GM12875 (cell line): ENCODE data around the gene ST3GAL3.

Experiments
- H3K4me3 ChIP-seq: one replicate; pipeline ENCODE4 v1.5.1; 2011; ENCODE audit warnings: low read depth, low read length, control low read depth
- TF ChIP-seq, protein P1 (sequence below): IDR thresholded peaks from 2 replicates; pipeline ENCODE4 v1.5.1; 2011; ENCODE audit warnings: low read depth, mild to moderate bottlenecking, control low read depth, inconsistent platforms, low read length, moderate library complexity, borderline replicate concordance; ENCODE audit not compliant: insufficient read depth

Gene ST3GAL3

DNA sequence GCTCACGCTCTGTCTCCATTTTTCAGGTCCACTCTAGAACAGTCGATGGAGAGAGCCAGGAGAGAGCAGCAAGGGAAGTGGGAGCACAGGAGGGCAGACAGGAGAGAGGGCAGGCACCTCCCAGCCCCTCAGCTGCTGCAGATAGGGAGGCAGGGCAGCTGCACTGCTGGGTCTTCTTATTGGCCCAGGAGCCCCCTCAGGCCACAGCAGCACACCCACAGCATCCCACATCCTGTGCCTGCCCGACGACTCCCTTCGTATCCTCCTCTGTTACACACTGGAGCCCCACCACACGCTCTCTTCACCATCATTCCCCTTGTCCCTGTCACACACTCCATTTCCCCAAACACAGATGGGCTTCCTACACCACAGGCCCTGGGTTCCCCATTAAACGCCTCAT is 212.6 kb downstream of the ST3GAL3 start:
- TF ChIP-seq, protein P1, sequence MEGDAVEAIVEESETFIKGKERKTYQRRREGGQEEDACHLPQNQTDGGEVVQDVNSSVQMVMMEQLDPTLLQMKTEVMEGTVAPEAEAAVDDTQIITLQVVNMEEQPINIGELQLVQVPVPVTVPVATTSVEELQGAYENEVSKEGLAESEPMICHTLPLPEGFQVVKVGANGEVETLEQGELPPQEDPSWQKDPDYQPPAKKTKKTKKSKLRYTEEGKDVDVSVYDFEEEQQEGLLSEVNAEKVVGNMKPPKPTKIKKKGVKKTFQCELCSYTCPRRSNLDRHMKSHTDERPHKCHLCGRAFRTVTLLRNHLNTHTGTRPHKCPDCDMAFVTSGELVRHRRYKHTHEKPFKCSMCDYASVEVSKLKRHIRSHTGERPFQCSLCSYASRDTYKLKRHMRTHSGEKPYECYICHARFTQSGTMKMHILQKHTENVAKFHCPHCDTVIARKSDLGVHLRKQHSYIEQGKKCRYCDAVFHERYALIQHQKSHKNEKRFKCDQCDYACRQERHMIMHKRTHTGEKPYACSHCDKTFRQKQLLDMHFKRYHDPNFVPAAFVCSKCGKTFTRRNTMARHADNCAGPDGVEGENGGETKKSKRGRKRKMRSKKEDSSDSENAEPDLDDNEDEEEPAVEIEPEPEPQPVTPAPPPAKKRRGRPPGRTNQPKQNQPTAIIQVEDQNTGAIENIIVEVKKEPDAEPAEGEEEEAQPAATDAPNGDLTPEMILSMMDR, result no peak

DNA sequence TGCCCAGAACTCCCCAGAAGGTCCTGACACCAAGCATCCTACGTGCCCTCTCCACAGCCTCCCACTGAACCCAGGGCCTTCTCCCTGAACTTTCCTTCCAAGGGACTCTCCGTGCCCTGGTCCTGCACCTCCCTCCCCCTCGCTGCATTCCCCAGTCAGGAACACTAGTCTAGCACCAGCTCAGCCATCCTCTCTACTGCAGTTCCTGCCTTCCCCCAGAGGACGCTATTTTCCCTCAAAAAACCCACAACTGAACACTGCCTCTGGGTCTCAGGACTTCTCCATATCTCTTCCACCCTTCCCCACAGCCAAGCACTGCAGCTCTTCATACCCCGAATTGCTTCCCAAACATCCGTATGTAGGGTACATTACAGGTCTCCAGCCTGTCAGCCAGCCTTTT is 213.7 kb downstream of the ST3GAL3 start:
- H3K4me3 ChIP-seq, result no peak overlapping the region
- TF ChIP-seq, protein P1, result no peak

More for the DNA sequence above, 212.6 kb downstream of the ST3GAL3 start:
- no peak overlapping the region for H3K4me3 ChIP-seq

DNA sequence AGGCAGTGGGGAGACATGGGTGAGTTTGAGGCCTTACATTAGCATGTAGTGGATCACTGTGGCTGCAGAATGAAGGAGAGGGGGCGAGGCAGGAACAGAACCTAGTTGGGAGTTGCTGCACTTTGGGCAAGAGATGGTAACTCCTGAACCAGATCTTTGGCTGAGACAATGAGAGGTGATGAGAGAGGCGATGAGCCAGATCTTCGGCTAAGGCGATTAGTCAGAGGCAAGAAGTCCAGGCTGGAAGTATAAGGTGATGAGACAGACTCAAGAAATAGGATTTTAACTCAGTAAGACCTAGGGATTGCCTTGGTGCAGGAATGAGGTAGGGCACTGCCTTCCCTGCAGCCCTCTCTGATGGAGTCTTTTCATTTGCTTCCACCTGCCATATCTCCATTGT is 217.2 kb downstream of the ST3GAL3 start:
- no peak overlapping the region for H3K4me3 ChIP-seq
- TF ChIP-seq, protein P1, result no peak

DNA sequence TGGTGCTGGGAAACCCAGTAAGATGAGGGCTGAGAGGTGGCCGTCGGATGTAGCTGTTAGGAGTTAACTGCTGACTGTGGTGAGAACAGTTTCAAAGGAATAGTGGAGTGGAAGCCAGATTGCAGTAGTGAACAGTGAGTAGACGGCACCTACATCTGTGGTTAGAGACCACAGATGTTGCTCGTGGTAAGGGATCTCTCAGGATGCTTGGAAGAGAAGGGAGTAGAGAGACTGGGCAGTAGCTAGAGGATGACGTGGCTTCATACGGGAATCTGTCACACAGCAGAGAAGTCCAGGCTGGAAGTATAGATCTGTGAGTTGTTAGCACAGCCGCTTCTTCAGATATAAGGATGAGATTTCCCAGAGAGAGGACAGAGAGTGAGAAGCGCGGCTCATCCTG is 218.5 kb downstream of the ST3GAL3 start:
- H3K4me3 ChIP-seq, result no peak overlapping the region
- TF ChIP-seq, protein P1, result no peak

DNA sequence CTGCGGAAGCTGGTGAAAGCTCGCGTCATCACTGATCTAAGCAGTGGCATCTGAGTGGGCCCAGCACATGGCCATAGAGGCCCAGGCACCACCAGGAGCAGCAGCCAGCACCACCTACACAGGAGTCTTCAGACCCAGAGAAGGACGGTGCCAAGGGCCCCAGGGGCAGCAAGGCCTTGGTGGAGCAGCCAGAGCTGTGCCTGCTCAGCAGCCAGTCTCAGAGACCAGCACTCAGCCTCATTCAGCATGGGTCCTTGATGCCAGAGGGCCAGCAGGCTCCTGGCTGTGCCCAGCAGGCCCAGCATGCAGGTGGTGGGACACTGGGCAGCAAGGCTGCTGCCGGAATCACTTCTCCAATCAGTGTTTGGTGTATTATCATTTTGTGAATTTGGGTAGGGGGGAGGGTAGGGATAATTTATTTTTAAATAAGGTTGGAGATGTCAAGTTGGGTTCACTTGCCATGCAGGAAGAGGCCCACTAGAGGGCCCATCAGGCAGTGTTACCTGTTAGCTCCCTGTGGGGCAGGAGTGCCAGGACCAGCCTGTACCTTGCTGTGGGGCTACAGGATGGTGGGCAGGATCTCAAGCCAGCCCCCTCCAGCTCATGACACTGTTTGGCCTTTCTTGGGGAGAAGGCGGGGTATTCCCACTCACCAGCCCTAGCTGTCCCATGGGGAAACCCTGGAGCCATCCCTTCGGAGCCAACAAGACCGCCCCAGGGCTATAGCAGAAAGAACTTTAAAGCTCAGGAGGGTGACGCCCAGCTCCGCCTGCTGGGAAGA is 223.0 kb downstream of the ST3GAL3 start:
- TF ChIP-seq, protein P1, result peak; percentile 72

DNA sequence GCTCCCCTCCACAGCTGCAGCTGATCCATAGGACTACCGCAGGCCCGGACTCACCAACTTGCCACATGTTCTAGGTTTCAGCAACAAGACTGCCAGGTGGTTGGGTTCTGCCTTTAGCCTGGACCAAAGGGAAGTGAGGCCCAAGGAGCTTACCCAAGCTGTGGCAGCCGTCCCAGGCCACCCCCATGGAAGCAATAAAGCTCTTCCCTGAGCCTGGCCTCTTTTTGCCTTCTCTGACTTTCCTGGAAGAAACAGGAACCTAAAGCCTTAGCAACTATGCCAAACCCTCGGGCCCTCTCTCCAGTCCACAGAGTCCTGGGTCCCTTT is 223.6 kb downstream of the ST3GAL3 start:
- H3K4me3 ChIP-seq, result no peak overlapping the region
- TF ChIP-seq, protein P1, result no peak

More for the DNA sequence above, 223.0 kb downstream of the ST3GAL3 start:
- no peak overlapping the region for H3K4me3 ChIP-seq
